ENCODE results near the gene TRIP4.

The TRIP4 gene

GRCh38 chr15:64447536-64448315 is 60.1 kb downstream of the TRIP4 start:
- DNase-seq (ENCODE audit: low read depth) = no peak

GRCh38 chr15:64452988-64453688 is 65.5 kb downstream of the TRIP4 start:
- no peak for DNase-seq (ENCODE audit: low read depth)

GRCh38 chr15:64453689-64454037 is 66.0 kb downstream of the TRIP4 start:
- no peak for DNase-seq (ENCODE audit: low read depth)

GRCh38 chr15:64454282-64454681 is 66.6 kb downstream of the TRIP4 start:
- DNase-seq (ENCODE audit: low read depth) = no peak

GRCh38 chr15:64455961-64456371 is 68.3 kb downstream of the TRIP4 start:
- DNase-seq (ENCODE audit: low read depth) = no peak

- DNase-seq (ENCODE audit: low read depth) = no peak
Measured at GRCh38 chr15:64456634-64457108, 69.0 kb downstream of the TRIP4 start.

GRCh38 chr15:64459066-64459781 is 71.6 kb downstream of the TRIP4 start:
- no peak for DNase-seq (ENCODE audit: low read depth)

- peak; percentile 82 for DNase-seq (ENCODE audit: low read depth)
Measured at GRCh38 chr15:64460206-64460723, 72.6 kb downstream of the TRIP4 start, which contains the start of gene ZNF609. Gene ZNF609 (plus strand): TSS chr15:64460578. CDS start chr15:64499420, 38,842 bp downstream.

GRCh38 chr15:64460724-64461720 is 73.4 kb downstream of the TRIP4 start:
- peak; percentile 9 for DNase-seq (ENCODE audit: low read depth)

GRCh38 chr15:64461721-64462162 is 74.1 kb downstream of the TRIP4 start:
- DNase-seq (ENCODE audit: low read depth) = peak; percentile 7

- no peak for DNase-seq (ENCODE audit: low read depth)
Measured at GRCh38 chr15:64462492-64462891, 74.9 kb downstream of the TRIP4 start.

- DNase-seq (ENCODE audit: low read depth) = no peak
Measured at GRCh38 chr15:64464276-64465005, 76.8 kb downstream of the TRIP4 start.

- DNase-seq (ENCODE audit: low read depth) = no peak
Measured at GRCh38 chr15:64466408-64467141, 78.9 kb downstream of the TRIP4 start.

- DNase-seq (ENCODE audit: low read depth) = no peak
Measured at GRCh38 chr15:64472161-64472560, 84.5 kb downstream of the TRIP4 start.

GRCh38 chr15:64474846-64475245 is 87.2 kb downstream of the TRIP4 start:
- DNase-seq (ENCODE audit: low read depth) = no peak

- DNase-seq (ENCODE audit: low read depth) = no peak
Measured at GRCh38 chr15:64476550-64476949, 88.9 kb downstream of the TRIP4 start.

- DNase-seq (ENCODE audit: low read depth) = no peak
Measured at GRCh38 chr15:64478863-64479262, 91.2 kb downstream of the TRIP4 start.

GRCh38 chr15:64480891-64481290 is 93.3 kb downstream of the TRIP4 start:
- DNase-seq (ENCODE audit: low read depth) = no peak

- no peak for DNase-seq (ENCODE audit: low read depth)
Measured at GRCh38 chr15:64483749-64484148, 96.1 kb downstream of the TRIP4 start.

GRCh38 chr15:64485796-64486195 is 98.2 kb downstream of the TRIP4 start:
- DNase-seq (ENCODE audit: low read depth) = no peak
